GM18873 (cell line): ENCODE measurements around the gene MAPK6.

Experiments
- ATAC-seq: cut with Tn5 transposase; IDR thresholded peaks from one replicate; pipeline ENCODE4 v1.9.1; 2021; ENCODE audit warnings: mild to moderate bottlenecking, moderate library complexity, moderate number of reproducible peaks; ENCODE audit not compliant: unreplicated experiment, low FRiP score

MAPK6 gene

GRCh38 chr15:52099651-52100272, 80.7 kb downstream of the MAPK6 start:
- ATAC-seq, result no peak

GRCh38 chr15:52100807-52101442, 81.9 kb downstream of the MAPK6 start:
- ATAC-seq, result no peak

GRCh38 chr15:52101542-52102323, 82.7 kb downstream of the MAPK6 start:
- ATAC-seq, result no peak

- no peak for ATAC-seq
These were observed 83.4 kb downstream of the MAPK6 start for GRCh38 chr15:52102463-52102862.

GRCh38 chr15:52103217-52104207, 84.5 kb downstream of the MAPK6 start:
- ATAC-seq, result peak; percentile 54

- no peak for ATAC-seq
These were observed 85.5 kb downstream of the MAPK6 start for GRCh38 chr15:52104532-52105004.

- no peak for ATAC-seq
These were observed 86.8 kb downstream of the MAPK6 start for GRCh38 chr15:52105846-52106245.

- ATAC-seq, result no peak
These were observed 87.6 kb downstream of the MAPK6 start for GRCh38 chr15:52106641-52107040.

GRCh38 chr15:52107238-52107637, 88.2 kb downstream of the MAPK6 start:
- ATAC-seq, result no peak

GRCh38 chr15:52109559-52110451, 90.8 kb downstream of the MAPK6 start:
- no peak for ATAC-seq

GRCh38 chr15:52111517-52112202, 92.6 kb downstream of the MAPK6 start:
- ATAC-seq, result no peak

GRCh38 chr15:52112203-52112750, 93.3 kb downstream of the MAPK6 start:
- ATAC-seq, result no peak

- ATAC-seq, result no peak
These were observed 94.2 kb downstream of the MAPK6 start for GRCh38 chr15:52113235-52113634.

GRCh38 chr15:52113708-52114107, 94.7 kb downstream of the MAPK6 start:
- no peak for ATAC-seq

GRCh38 chr15:52114261-52115055, 95.4 kb downstream of the MAPK6 start:
- ATAC-seq, result no peak

GRCh38 chr15:52115598-52116427, 96.8 kb downstream of the MAPK6 start:
- no peak for ATAC-seq
